ENCODE data around the gene TMEM167A.
"Not testable (repeated sequence)": the region's sequence is repeated elsewhere in the genome, so short reads cannot be mapped to it uniquely, and the experiment has no call there.

TMEM167A gene

GRCh38 chr5:83085106-83085505, 7.9 kb upstream of the TMEM167A start:
- ATAC-seq: no peak
- DNase-seq: no peak

GRCh38 chr5:83084336-83084735, 7.1 kb upstream of the TMEM167A start:
- DNase-seq (no peak), ATAC-seq (no peak)

GRCh38 chr5:83082750-83083149, 5.6 kb upstream of the TMEM167A start:
- ATAC-seq: no peak

GRCh38 chr5:83077662-83078261, 568 bp upstream of the TMEM167A start:
- DNase-seq: no peak

More at GRCh38 chr5:83082750-83083149, 5.6 kb upstream of the TMEM167A start:
- DNase-seq: no peak

GRCh38 chr5:83072966-83073365, 4.2 kb downstream of the TMEM167A start:
- ATAC-seq (no peak), DNase-seq (no peak)

More at GRCh38 chr5:83077662-83078261, 568 bp upstream of the TMEM167A start:
- ATAC-seq: no peak

GRCh38 chr5:83071286-83072051, 5.7 kb downstream of the TMEM167A start:
- no peak for DNase-seq
- no peak for ATAC-seq

- ATAC-seq: no peak
- no peak for DNase-seq
Observed at GRCh38 chr5:83069096-83069799, 7.9 kb downstream of the TMEM167A start.

- not testable (repeated sequence) for ATAC-seq, DNase-seq
Observed at GRCh38 chr5:83067377-83067776, 9.8 kb downstream of the TMEM167A start.

GRCh38 chr5:83066548-83067110, 10.6 kb downstream of the TMEM167A start:
- ATAC-seq (no peak), DNase-seq (no peak)

GRCh38 chr5:83059341-83059740, 17.9 kb downstream of the TMEM167A start:
- ATAC-seq: no peak
- no peak for DNase-seq

GRCh38 chr5:83058726-83059125, 18.5 kb downstream of the TMEM167A start:
- DNase-seq (no peak), ATAC-seq (no peak)

GRCh38 chr5:83055166-83055565, 22.0 kb downstream of the TMEM167A start:
- DNase-seq (no peak), ATAC-seq (no peak)

- ATAC-seq: no peak
Observed at GRCh38 chr5:83050723-83051340, 26.4 kb downstream of the TMEM167A start.

GRCh38 chr5:83049370-83049885, 27.8 kb downstream of the TMEM167A start:
- DNase-seq (no peak), ATAC-seq (no peak)

More at GRCh38 chr5:83050723-83051340, 26.4 kb downstream of the TMEM167A start:
- DNase-seq: no peak

- ATAC-seq (no peak), DNase-seq (no peak)
Observed at GRCh38 chr5:83048811-83049210, 28.4 kb downstream of the TMEM167A start.

GRCh38 chr5:83048277-83048676, 28.9 kb downstream of the TMEM167A start:
- ATAC-seq (no peak), DNase-seq (no peak)

- no peak for ATAC-seq
- DNase-seq: no peak
Observed at GRCh38 chr5:83044926-83045325, 32.3 kb downstream of the TMEM167A start.

GRCh38 chr5:83042507-83042906, 34.7 kb downstream of the TMEM167A start:
- DNase-seq: no peak
- ATAC-seq: no peak

- ATAC-seq (no peak), DNase-seq (no peak)
Observed at GRCh38 chr5:83038924-83039323, 38.3 kb downstream of the TMEM167A start.

- DNase-seq: no peak
Observed at GRCh38 chr5:83036991-83037575, 40.1 kb downstream of the TMEM167A start.

GRCh38 chr5:83035373-83036100, 41.7 kb downstream of the TMEM167A start:
- no peak for DNase-seq
- ATAC-seq: no peak

More at GRCh38 chr5:83036991-83037575, 40.1 kb downstream of the TMEM167A start:
- no peak for ATAC-seq
